ENCODE measurements around the gene ATPAF1.

DNA sequence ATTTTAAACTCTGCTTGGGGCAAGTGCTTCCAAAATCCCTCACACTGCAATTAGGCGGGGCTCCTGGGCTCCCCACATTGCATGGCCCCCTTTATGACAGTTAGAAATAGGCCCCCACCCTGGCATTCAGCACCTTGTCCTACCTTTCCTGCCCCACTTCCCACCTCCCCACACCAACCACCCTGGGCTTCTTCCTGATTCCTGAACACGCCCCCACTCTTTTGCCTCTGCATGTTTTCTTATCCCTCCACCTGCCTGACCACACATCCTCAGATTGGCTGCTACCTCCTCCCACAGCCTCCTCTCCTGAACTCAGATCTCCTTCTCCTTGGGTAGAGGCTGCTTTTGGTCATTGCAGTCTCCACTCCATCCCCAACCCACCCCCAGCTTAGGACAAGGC, 53.1 kb downstream of the ATPAF1 start:
- TF ChIP-seq, protein P1, sequence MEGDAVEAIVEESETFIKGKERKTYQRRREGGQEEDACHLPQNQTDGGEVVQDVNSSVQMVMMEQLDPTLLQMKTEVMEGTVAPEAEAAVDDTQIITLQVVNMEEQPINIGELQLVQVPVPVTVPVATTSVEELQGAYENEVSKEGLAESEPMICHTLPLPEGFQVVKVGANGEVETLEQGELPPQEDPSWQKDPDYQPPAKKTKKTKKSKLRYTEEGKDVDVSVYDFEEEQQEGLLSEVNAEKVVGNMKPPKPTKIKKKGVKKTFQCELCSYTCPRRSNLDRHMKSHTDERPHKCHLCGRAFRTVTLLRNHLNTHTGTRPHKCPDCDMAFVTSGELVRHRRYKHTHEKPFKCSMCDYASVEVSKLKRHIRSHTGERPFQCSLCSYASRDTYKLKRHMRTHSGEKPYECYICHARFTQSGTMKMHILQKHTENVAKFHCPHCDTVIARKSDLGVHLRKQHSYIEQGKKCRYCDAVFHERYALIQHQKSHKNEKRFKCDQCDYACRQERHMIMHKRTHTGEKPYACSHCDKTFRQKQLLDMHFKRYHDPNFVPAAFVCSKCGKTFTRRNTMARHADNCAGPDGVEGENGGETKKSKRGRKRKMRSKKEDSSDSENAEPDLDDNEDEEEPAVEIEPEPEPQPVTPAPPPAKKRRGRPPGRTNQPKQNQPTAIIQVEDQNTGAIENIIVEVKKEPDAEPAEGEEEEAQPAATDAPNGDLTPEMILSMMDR (IDR thresholded peaks at IDR 0.05): no peak
- TF ChIP-seq POLR2A (IDR thresholded peaks at IDR 0.05): no peak

Measured in testis (tissue), 2 donors.